ENCODE measurements around the gene EHMT2.

The EHMT2 gene

DNA sequence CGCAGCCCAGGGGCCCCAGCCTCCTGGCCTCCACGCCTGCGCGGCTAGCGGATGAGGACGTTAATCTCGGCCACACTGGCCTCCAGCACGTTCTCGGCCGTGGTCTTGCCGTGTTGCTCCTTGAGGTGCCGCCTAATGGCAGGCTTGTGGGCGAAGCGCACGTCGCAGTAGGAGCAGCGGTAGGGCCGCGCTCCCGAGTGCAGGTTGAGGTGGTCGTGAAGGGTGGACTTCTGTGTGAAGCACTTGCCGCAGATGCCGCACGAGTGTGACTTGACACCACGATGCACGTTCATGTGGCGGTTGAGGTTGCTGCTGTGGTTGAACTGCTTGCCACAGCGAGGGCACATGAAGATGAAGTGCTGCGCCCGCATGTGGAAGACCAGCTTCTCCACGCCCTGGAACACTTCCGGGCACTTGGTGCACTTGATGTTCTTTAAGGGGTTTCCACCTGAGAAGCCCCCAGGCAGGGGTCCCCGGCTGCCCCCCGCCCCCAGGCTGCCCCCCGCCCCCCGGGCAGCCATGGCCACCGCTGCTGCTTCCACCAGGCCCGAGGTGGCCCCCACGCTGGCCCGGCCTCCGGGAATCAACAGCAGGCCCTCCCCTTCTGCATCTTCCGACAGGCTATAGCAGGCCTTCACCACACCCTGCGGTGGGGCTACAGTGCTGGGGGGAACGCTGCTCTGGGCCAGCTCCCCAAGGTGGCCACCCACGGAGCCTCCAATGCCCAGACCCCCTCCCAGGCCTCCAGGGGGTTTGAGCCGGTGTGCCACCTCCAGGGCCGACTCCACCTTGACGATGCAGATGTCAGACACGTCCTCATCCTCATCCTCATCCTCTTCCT, 2.6 kb upstream of the EHMT2 start:
- no peak for DNase-seq (ENCODE audit: low read depth)
- TF ChIP-seq, protein P1, sequence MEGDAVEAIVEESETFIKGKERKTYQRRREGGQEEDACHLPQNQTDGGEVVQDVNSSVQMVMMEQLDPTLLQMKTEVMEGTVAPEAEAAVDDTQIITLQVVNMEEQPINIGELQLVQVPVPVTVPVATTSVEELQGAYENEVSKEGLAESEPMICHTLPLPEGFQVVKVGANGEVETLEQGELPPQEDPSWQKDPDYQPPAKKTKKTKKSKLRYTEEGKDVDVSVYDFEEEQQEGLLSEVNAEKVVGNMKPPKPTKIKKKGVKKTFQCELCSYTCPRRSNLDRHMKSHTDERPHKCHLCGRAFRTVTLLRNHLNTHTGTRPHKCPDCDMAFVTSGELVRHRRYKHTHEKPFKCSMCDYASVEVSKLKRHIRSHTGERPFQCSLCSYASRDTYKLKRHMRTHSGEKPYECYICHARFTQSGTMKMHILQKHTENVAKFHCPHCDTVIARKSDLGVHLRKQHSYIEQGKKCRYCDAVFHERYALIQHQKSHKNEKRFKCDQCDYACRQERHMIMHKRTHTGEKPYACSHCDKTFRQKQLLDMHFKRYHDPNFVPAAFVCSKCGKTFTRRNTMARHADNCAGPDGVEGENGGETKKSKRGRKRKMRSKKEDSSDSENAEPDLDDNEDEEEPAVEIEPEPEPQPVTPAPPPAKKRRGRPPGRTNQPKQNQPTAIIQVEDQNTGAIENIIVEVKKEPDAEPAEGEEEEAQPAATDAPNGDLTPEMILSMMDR (conservative IDR thresholded peaks at IDR 0.05; ENCODE audit: low read depth, low read length) = no peak
- H3K4me3 ChIP-seq (ENCODE audit: low read depth, low read length) = no peak overlapping the region

DNA sequence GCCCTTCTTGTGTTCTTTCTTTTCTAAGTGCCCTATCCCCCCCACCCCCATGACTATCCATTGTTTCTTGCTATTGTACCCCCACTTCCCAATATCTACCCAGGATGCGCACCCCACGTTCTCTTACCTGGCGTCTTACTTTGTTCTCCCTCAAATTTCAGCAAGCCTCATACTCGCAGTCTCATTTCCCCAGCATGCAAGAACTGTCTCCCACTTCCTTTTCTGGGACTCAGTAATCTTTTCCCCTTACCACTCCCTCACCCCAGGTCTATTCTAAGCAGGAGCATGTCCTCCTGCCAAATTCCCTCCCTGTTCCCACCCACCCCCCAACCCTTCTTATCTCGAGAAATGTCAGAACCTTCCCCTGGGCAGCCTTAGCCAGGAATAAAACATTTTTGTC, 1.7 kb upstream of the EHMT2 start:
- H3K4me3 ChIP-seq (ENCODE audit: low read depth, low read length) = no peak overlapping the region
- TF ChIP-seq, protein P1 (conservative IDR thresholded peaks at IDR 0.05; ENCODE audit: low read depth, low read length) = no peak
- DNase-seq (ENCODE audit: low read depth) = no peak

DNA sequence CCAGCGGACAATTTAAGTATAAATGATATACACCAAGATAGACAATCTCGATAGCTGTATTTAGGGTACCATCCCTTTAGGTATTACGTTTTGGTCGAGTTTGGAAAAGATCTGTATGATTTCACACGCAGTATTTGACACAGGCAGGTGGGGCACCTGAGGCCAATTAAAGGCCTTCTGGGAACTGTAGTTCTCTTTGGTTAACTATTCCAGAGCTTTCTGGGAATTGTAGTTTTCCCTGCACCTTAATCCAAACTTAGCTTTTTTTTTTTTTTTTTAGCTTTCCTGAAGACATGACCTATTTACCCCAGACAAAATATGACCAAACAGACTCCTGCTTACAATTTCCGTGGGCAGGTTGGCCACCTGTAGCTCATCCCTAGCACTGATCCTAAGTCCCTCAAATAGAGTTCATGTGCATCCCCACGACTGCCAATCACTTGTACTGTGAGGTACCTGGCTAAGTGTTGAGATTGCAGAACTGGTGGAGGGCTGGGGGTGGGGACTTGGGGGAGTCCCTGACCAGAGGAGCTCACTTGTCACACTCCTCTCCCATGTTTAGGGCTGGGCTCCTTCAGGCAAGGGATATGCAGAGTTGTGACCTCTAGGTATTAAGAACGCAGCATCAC, 999 bp upstream of the EHMT2 start:
- TF ChIP-seq, protein P1 (conservative IDR thresholded peaks at IDR 0.05; ENCODE audit: low read depth, low read length) = peak; percentile 14
- H3K4me3 ChIP-seq (ENCODE audit: low read depth, low read length) = peak overlapping the region; percentile 98
- peak; percentile 57 for DNase-seq (ENCODE audit: low read depth)

- no peak for DNase-seq (ENCODE audit: low read depth)
- TF ChIP-seq, protein P1 (conservative IDR thresholded peaks at IDR 0.05; ENCODE audit: low read depth, low read length) = no peak
- H3K4me3 ChIP-seq (ENCODE audit: low read depth, low read length) = peak overlapping the region; percentile 98
Measured at GRCh38 chr6:31896856-31897611, 464 bp downstream of the EHMT2 start.

DNA sequence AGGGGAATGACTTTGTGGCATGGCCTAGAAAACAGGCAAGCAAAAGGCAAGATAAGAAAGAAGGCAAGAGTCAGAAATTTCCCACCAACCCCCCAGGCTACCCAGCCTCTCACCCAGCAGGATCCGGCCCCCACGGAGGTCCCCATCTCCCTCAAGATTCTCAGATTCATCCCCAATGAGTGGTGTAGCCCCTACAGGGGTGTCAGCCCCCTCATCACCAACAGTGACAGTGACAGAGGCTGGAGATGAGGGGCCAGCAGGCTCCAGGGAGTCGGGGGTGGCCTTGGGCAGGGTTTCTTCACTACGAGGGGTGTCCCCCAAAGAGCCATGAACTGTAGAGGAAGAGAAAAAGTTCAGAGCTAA, 1.0 kb downstream of the EHMT2 start:
- no peak for DNase-seq (ENCODE audit: low read depth)
- TF ChIP-seq, protein P1 (conservative IDR thresholded peaks at IDR 0.05; ENCODE audit: low read depth, low read length) = no peak
- peak overlapping the region; percentile 98 for H3K4me3 ChIP-seq (ENCODE audit: low read depth, low read length)

DNA sequence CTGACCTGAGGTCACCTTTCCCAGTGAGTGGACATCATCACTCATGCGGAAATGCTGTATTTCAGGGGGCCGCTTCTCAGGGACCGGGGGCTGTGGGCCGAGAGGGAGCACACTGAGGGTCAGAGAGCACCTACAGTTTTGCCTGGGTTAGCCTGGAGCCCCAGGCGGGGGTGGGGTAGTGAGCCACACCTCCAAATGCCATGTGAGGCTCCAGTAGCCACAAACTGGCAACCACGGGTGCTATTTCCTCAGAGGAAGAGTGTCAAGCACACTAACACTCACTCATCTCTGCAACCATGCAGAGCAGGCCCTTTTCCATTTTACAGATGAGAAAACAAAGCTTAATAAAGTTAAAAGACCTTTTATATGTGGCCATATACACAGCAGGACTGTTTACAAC, 4.7 kb downstream of the EHMT2 start:
- no peak for DNase-seq (ENCODE audit: low read depth)
- no peak overlapping the region for H3K4me3 ChIP-seq (ENCODE audit: low read depth, low read length)
- TF ChIP-seq, protein P1 (conservative IDR thresholded peaks at IDR 0.05; ENCODE audit: low read depth, low read length) = no peak
